ENCODE data around the gene SPRYD3.
"Not testable (repeated sequence)": the region's sequence is repeated elsewhere in the genome, so short reads cannot be mapped to it uniquely, and the experiment has no call there.

The SPRYD3 gene

DNA sequence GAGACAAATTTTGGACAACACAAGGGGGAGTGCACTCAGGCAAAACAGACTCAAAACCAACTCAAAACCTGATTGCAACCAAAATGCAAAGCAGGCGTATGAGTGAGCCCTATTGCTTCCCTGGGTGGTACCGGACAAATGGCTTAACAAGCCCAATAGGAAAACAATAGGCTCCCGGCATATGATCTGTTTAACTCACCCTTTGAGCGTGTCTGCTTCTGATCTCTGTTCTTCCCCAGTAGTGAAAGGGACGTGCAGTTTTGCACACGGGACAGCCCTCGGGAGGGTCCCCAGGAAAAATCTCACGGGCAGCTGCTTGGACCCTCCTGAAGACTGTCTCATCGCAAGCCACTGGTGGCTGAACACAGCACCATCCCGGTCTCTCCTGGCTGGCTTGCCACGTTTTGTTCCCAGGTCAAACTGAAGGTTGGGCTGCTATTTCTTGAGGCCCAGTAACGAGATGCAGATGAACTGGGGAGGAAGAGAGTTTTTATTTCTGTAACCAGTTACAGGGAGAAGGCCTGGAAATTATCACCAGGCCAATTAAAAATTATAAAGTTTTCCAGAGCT lies 34.0 kb upstream of the SPRYD3 start:
- H3K4me3 ChIP-seq (ENCODE audit: low read depth, low read length), result no peak overlapping the region
- DNase-seq, result no peak
- H3K27me3 ChIP-seq (replicated peaks), result no peaks in the 10 kb centered on the region
- no peak overlapping the region for H3K27ac ChIP-seq
- in situ Hi-C loops (cut with HindIII; ENCODE audit: low pct_ligation_motif_present, low sequenced_read_pairs), result no loop called here
- no peaks in the 10 kb centered on the region for H3K36me3 ChIP-seq (replicated peaks)
- TF ChIP-seq, protein P1, sequence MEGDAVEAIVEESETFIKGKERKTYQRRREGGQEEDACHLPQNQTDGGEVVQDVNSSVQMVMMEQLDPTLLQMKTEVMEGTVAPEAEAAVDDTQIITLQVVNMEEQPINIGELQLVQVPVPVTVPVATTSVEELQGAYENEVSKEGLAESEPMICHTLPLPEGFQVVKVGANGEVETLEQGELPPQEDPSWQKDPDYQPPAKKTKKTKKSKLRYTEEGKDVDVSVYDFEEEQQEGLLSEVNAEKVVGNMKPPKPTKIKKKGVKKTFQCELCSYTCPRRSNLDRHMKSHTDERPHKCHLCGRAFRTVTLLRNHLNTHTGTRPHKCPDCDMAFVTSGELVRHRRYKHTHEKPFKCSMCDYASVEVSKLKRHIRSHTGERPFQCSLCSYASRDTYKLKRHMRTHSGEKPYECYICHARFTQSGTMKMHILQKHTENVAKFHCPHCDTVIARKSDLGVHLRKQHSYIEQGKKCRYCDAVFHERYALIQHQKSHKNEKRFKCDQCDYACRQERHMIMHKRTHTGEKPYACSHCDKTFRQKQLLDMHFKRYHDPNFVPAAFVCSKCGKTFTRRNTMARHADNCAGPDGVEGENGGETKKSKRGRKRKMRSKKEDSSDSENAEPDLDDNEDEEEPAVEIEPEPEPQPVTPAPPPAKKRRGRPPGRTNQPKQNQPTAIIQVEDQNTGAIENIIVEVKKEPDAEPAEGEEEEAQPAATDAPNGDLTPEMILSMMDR (IDR thresholded peaks at IDR 0.05; ENCODE audit: low read depth, low read length, missing control alignments), result no peak

DNA sequence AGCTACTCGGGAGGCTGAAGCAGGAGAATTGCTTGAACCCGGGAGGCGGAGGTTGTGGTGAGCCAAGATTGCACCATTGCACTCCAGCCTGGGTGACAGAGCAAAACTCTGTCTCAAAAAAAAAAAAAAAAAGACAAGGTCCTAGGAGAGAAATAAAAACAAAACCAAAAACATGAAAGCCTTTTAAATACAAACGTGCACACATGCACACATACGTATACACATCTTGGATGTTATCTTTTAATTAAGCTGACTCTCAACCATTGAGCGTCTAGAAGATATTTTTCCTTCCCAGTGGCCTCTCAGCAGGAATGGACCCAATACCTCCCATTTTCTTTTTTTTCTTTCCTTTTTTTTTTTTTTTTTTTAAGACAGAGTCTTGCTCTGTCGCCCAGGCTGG lies 33.2 kb upstream of the SPRYD3 start:
- DNase-seq; H3K27me3 ChIP-seq (replicated peaks); in situ Hi-C loops (cut with HindIII; ENCODE audit: low pct_ligation_motif_present, low sequenced_read_pairs); H3K4me3 ChIP-seq (ENCODE audit: low read depth, low read length); H3K27ac ChIP-seq; H3K36me3 ChIP-seq (replicated peaks): not testable (repeated sequence)

DNA sequence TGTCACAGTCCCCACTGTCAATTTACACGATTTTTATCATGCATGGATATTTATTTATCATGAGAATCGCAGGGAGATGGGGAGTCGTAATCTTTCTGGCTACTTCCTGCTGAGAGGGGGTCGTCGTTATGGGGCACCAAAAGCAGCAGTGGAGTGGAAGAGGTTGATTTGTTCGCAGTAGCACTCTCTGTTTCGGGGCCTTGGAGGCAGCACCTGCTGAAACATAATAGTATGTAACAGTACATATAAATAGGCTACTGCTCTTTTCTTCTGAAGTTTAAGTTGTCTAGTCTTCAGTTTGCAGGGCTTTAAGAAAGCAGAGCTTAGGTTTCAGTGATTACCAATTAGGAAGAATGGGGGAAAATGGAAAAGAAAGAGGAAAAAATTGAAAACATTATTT lies 27.9 kb upstream of the SPRYD3 start:
- in situ Hi-C loops (cut with HindIII; ENCODE audit: low pct_ligation_motif_present, low sequenced_read_pairs), result no loop called here
- H3K4me3 ChIP-seq (ENCODE audit: low read depth, low read length), result no peak overlapping the region

DNA sequence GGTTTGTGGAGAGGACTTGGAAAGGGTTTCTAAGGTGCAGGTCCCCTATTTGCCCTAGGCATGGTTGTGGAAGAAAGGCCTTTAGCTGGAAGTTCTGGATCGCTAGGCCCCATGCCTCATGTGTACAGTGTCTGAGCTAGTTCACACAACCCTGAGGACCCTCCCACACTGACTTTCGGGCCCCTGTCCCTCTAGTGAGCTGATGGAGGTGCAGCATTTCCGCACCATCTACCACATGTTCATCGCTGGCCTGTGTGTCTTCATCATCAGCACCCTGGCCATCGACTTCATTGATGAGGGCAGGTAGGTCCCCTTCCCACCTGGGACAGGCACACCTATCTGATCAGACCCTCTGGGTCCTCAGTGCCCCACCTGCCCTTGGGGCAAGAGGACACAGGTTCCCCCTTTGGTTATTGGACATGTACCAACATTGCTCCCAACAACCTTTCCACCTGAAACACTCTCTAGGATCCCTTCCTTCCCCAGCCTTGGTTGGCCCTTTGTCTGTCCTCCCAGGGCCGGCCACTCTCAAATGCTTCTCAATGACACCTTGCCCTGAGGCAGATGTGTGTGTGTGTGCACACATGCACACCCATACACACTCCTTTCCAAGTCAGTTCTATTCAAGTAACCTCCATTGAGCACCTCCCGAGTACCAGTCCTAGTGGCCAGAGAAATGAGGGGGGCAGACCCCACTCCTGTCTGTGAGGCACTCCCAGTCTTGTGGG lies 26.7 kb upstream of the SPRYD3 start:
- H3K27me3 ChIP-seq (replicated peaks), result no peaks in the 10 kb centered on the region
- no peak overlapping the region for H3K27ac ChIP-seq
- no peak overlapping the region for H3K4me3 ChIP-seq (ENCODE audit: low read depth, low read length)
- TF ChIP-seq, protein P1 (IDR thresholded peaks at IDR 0.05; ENCODE audit: low read depth, low read length, missing control alignments), result no peak
- H3K36me3 ChIP-seq (replicated peaks), result peaks cover 10% of the 10 kb centered on the region
- in situ Hi-C loops (cut with HindIII; ENCODE audit: low pct_ligation_motif_present, low sequenced_read_pairs), result no loop called here
- no peak for DNase-seq

More for the DNA sequence above, 27.9 kb upstream of the SPRYD3 start:
- no peaks in the 10 kb centered on the region for H3K27me3 ChIP-seq (replicated peaks)
- no peak for DNase-seq
- TF ChIP-seq, protein P1 (IDR thresholded peaks at IDR 0.05; ENCODE audit: low read depth, low read length, missing control alignments), result no peak
- peaks cover 3% of the 10 kb centered on the region for H3K36me3 ChIP-seq (replicated peaks)
- H3K27ac ChIP-seq, result no peak overlapping the region

DNA sequence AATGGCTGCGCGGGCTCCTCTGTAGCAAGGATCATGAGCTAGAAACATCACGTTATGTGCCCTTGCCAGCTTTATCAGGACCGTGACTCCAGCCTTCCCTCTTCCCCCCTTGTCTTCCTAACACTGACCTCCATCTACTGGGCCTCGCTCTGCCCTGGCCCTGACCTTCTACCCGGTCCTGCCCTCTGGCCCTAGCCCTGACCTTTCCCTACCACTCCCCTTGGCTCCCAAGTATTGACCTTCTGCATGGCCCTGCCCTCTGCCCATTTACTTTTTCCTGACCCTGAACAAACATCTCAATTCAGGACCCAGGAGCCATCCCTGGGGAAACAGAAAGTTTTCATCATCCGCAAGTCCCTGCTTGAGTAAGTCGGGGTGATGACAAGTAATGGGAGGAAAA lies 26.1 kb upstream of the SPRYD3 start:
- Histone ChIP-seq H3K4me3 (ENCODE audit: low read depth, low read length) (no peak overlapping the region), H3K27ac (no peak overlapping the region), H3K27me3 (replicated peaks) (no peaks in the 10 kb centered on the region), H3K36me3 (replicated peaks) (peaks cover 10% of the 10 kb centered on the region)
- TF ChIP-seq, protein P1 (IDR thresholded peaks at IDR 0.05; ENCODE audit: low read depth, low read length, missing control alignments), result no peak
- in situ Hi-C loops (cut with HindIII; ENCODE audit: low pct_ligation_motif_present, low sequenced_read_pairs), result no loop called here
- no peak for DNase-seq

DNA sequence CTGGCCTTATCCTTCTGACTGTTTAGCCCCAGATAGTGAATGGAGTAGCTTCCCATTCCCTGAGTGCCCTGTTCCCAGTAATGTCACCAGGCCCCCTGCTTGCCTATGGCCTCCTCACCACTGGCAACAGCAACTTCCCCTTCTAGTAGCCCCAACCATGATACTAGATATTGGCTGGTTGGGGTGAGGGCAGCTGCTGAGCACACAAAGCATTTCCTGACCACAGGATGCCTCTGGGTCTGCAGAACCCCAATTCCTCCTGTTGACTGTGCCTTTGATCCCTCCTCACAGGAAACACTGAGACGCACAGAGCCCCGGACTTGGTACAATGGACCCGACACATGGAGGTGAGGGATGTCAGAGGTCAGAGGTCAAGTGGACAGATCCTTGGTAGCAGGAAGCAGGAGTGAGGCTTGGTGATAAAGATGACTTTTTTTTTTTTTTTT lies 24.7 kb upstream of the SPRYD3 start:
- in situ Hi-C loops (cut with HindIII; ENCODE audit: low pct_ligation_motif_present, low sequenced_read_pairs), result no loop called here
- Histone ChIP-seq H3K27ac (no peak overlapping the region), H3K36me3 (replicated peaks) (peaks cover 10% of the 10 kb centered on the region), H3K27me3 (replicated peaks) (no peaks in the 10 kb centered on the region), H3K4me3 (ENCODE audit: low read depth, low read length) (no peak overlapping the region)
- TF ChIP-seq, protein P1 (IDR thresholded peaks at IDR 0.05; ENCODE audit: low read depth, low read length, missing control alignments), result no peak
- DNase-seq, result no peak
